Measurements from ENCODE around the gene CRIP1. TPM values are rescaled to one million over a fixed set of nuclear protein-coding genes. Genes with fewer than 3 reads are reported as not detected.

Gene CRIP1
- total and polyA plus RNA-seq, 7 donors = 4.9 to 403 (median 24.3) TPM

- no peak for DNase-seq
- TF ChIP-seq POLR2A (IDR thresholded peaks at IDR 0.05) (no peak), POLR2AphosphoS5 (IDR thresholded peaks at IDR 0.05) (no peak), EP300 (IDR thresholded peaks at IDR 0.05) (no peak)
- TF ChIP-seq, protein P1, sequence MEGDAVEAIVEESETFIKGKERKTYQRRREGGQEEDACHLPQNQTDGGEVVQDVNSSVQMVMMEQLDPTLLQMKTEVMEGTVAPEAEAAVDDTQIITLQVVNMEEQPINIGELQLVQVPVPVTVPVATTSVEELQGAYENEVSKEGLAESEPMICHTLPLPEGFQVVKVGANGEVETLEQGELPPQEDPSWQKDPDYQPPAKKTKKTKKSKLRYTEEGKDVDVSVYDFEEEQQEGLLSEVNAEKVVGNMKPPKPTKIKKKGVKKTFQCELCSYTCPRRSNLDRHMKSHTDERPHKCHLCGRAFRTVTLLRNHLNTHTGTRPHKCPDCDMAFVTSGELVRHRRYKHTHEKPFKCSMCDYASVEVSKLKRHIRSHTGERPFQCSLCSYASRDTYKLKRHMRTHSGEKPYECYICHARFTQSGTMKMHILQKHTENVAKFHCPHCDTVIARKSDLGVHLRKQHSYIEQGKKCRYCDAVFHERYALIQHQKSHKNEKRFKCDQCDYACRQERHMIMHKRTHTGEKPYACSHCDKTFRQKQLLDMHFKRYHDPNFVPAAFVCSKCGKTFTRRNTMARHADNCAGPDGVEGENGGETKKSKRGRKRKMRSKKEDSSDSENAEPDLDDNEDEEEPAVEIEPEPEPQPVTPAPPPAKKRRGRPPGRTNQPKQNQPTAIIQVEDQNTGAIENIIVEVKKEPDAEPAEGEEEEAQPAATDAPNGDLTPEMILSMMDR (IDR thresholded peaks at IDR 0.05) = no peak
These were observed 30.4 kb downstream of the CRIP1 start for GRCh38 chr14:105517096-105517495.

DNA sequence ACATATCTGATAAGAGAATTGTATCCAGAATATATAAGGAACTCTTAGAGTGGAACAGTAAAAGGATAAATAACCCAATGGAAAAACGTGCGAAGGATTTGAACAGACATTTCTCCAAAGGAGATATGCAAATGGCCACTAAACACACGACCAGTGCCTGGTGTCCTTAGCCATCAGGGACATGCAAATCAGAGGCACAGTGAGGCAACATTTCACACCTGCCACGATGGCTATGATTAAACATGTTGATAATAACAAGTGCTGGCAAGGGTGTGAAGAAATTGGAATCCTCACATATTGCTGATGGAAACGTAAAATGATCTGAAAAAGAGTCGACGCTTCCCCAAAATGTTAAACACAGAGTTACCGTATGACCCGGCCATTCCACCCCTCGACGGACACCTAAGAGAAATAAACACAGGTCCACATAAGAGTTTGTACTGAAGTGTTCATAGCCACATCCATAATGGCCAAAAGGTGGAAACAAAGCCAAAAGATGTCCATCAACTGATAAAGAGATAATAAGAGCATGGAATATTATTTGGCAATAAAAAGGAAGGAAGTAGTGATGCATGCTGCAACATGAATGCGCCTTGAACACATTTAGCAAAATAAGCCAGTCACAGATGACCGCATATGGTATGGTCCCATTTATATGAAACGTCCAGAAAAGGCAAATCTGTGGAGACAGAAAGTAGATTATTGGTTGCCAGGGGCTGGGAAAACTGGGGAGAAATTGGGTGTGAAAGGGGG, 33.4 kb downstream of the CRIP1 start:
- Histone ChIP-seq H3K36me3 (no peaks in the 10 kb centered on the region), H3K27ac (no peak overlapping the region), H3K4me3 (no peak overlapping the region), H3K4me1 (no peaks in the 10 kb centered on the region), H3K9me3 (no peaks in the 10 kb centered on the region), H3K27me3 (no peaks in the 10 kb centered on the region)
- TF ChIP-seq POLR2A (IDR thresholded peaks at IDR 0.05) (no peak), EP300 (IDR thresholded peaks at IDR 0.05) (no peak), POLR2AphosphoS5 (IDR thresholded peaks at IDR 0.05) (no peak)
- TF ChIP-seq, protein P1 (IDR thresholded peaks at IDR 0.05) = no peak
- no peak for DNase-seq
- WGBS, 2 donors = 70 to 72% methylated on average over 14 of the region's 14 CpGs
- intact Hi-C loops (cut with DNase I) = loop anchor here (10.0 kb wide), 2 partner anchors 45 to 315 kb away; partner anchors contain the start of gene CRIP2

More at GRCh38 chr14:105517096-105517495, 30.4 kb downstream of the CRIP1 start:
- no peak overlapping the region for H3K4me3 ChIP-seq
- 57 to 60% methylated on average over 5 of the region's 5 CpGs for WGBS, 2 donors
- intact Hi-C loops (cut with DNase I) = no loop called here
- no peaks in the 10 kb centered on the region for H3K36me3 ChIP-seq
- H3K4me1 ChIP-seq = no peaks in the 10 kb centered on the region
- peaks cover 0 to 13% (median 6%) of the 10 kb centered on the region in 3 donors for H3K27me3 ChIP-seq
- no peaks in the 10 kb centered on the region for H3K9me3 ChIP-seq
- no peak overlapping the region for H3K27ac ChIP-seq

DNA sequence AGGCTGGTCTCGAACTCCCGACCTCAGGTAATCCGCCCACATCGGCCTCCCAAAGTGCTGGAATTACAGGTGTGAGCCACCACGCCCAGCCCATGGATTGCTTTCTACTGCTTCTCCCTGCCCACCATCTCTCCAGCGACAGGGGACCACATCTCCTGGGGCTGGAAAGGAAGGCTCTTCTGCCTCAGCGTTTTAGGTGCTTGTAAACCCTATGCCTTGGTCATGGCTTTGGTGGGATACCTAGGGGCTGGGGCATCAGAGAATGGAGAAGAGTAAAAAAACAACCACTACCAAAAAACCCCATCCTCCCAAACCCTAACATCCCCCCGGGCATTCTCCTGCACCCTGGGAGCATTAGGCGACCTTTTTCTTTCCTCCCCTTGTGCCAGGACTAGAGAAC, 38.6 kb downstream of the CRIP1 start:
- 73 to 89% methylated on average over 9 of the region's 9 CpGs for WGBS, 2 donors
- Histone ChIP-seq H3K9me3 (no peaks in the 10 kb centered on the region), H3K36me3 (no peaks in the 10 kb centered on the region), H3K27ac (peak overlapping the region in 2 of 4 donors; percentile 45 to 54), H3K4me3 (no peak overlapping the region), H3K27me3 (peaks cover 0 to 19% (median 18%) of the 10 kb centered on the region in 3 donors), H3K4me1 (peaks cover 0 to 38% (median 32%) of the 10 kb centered on the region in 4 donors)
- intact Hi-C loops (cut with DNase I) = loop anchor here (5.0 to 10.0 kb wide), 3 partner anchors 51 to 321 kb away; partner anchors contain the start of gene CRIP2
- TF ChIP-seq EP300 (IDR thresholded peaks at IDR 0.05) (no peak), POLR2AphosphoS5 (IDR thresholded peaks at IDR 0.05) (no peak), POLR2A (IDR thresholded peaks at IDR 0.05) (no peak)
- TF ChIP-seq, protein P1 (IDR thresholded peaks at IDR 0.05) = no peak
- no peak for DNase-seq

DNA sequence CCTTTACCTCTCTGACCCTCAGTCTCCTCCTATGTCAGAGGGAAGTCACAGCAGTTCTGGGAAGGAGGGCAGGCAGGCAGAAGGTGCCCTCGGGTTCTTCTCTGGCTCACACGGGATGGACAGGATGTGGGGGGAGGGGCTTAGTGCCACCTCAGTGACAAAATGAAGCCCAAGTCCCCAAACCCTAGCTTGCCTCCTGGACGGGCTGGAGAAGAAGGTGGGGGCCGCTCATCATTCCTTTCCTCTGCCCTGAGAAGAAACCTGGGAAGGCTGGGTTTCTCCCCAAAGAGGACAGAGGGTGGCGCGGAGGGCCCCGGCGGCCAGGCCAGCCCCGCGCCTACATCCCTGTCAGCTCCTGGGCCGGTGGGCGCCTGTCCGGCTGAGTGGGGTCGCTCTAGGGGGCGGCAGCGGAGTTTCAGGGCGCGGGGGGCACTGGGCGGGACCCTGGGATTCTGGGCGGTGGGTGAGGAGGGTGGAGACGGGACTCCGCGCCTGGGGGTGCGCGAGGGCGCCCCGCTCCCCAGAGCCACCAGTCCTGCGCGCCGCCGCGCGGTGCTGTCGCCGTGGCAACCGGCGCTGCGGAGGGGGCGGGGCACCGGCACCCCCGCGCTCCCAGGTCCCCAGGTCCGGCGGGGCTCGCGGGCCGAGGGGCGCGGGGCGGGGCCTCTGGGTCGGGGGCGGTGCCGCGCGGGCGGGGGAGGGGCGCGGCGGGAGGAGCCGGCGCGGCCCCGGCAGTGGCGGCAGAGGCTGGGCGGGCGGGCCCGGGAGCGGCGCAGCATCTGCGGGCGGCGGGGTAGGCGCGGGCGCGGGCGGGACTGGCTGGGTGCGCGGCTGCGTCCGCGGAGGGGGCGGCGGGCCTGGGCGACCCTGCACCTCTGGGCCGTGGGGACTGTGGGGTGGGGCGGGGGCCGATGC, 39.4 kb downstream of the CRIP1 start, which contains the start of gene TMEM121:
Gene TMEM121 (plus strand): TSS at position 723 of the 915 bp plus-strand sequence. CDS start 2,252 bp downstream, outside the sequence.
- TF ChIP-seq POLR2AphosphoS5 (IDR thresholded peaks at IDR 0.05) (no peak), EP300 (IDR thresholded peaks at IDR 0.05) (no peak), POLR2A (IDR thresholded peaks at IDR 0.05) (no peak)
- TF ChIP-seq, protein P1 (IDR thresholded peaks at IDR 0.05) = no peak
- Histone ChIP-seq H3K27me3 (peaks cover 0 to 21% (median 19%) of the 10 kb centered on the region in 3 donors), H3K4me3 (peak within 1 kb of the TSS; percentile 57 to 75 (median 62)), H3K36me3 (no peaks in the 10 kb centered on the region), H3K27ac (peak within 1 kb of the TSS; percentile 45 to 57 (median 50)), H3K9me3 (no peaks in the 10 kb centered on the region), H3K4me1 (peaks cover 0 to 38% (median 32%) of the 10 kb centered on the region in 4 donors)
- intact Hi-C loops (cut with DNase I) = loop anchor here (5.0 to 10.0 kb wide), 3 partner anchors 51 to 321 kb away; partner anchors contain the start of gene CRIP2
- no peak for DNase-seq
- 2% methylated on average over 88 of the region's 88 CpGs for WGBS, 2 donors

Measured in sigmoid colon (tissue), 7 donors.